Measurements from ENCODE around the gene OLFML2A.

GRCh38 chr9:124853605-124854143 is 76.7 kb downstream of the OLFML2A start:
- TF ChIP-seq CTCF (IDR thresholded peaks at IDR 0.05; ENCODE audit: low read length) (no peak), EZH2 (IDR thresholded peaks at IDR 0.05; ENCODE audit: borderline replicate concordance, low read length) (no peak)

All from OCI-LY1 (cell line).